Small intestine (tissue), 7 donors: ENCODE results near the gene TNNI3K. TPM values are rescaled to one million over a fixed set of nuclear protein-coding genes. Genes with fewer than 3 reads are reported as not detected.
A peak's percentile ranks its signal among the peaks of the same experiment; 100 is the strongest.

Experiments
- DNase-seq, 2 donors: peaks; one replicate each; pipeline versions ENCODE4 v3.0.0 to v3.0.0-alpha.2; 2013
- FAIRE-seq: peaks from 2 replicates; lab custom pipeline; 2012; peaks lifted over from hg19 to GRCh38; lab: Jason Lieb, UNC
- H3K27ac ChIP-seq, 3 donors: one replicate each; pipeline ENCODE4 v1.5.1; 2013; ENCODE audit warnings: low read length in 2 of 3, mild to moderate bottlenecking in 2 of 3, control low read depth in 1 of 3, inconsistent platforms in 1 of 3, low read depth in 1 of 3, moderate library complexity in 1 of 3
- H3K27me3 ChIP-seq, 3 donors: one replicate each; pipeline ENCODE4 v1.6.1; 2013; ENCODE audit warnings: low read length in 3 of 3, inconsistent platforms in 1 of 3; ENCODE audit not compliant: control insufficient read depth in 3 of 3, insufficient read depth in 3 of 3
- H3K36me3 ChIP-seq, 3 donors: one replicate each; pipeline ENCODE4 v1.6.1; 2013; ENCODE audit warnings: low read length in 3 of 3, inconsistent platforms in 1 of 3, low read depth in 1 of 3, mild to moderate bottlenecking in 1 of 3, moderate library complexity in 1 of 3; ENCODE audit not compliant: control insufficient read depth in 3 of 3, insufficient read depth in 2 of 3
- H3K4me1 ChIP-seq, 3 donors: one replicate each; pipeline ENCODE4 v1.6.1; 2013; ENCODE audit warnings: low read length in 2 of 3, inconsistent platforms in 1 of 3, low read depth in 1 of 3, mild to moderate bottlenecking in 1 of 3, moderate library complexity in 1 of 3; ENCODE audit not compliant: control insufficient read depth in 3 of 3, insufficient read depth in 2 of 3
- H3K4me3 ChIP-seq, 3 donors: one replicate each; pipeline ENCODE4 v1.5.1; 2013; ENCODE audit warnings: low read length in 3 of 3, control low read depth in 1 of 3, inconsistent platforms in 1 of 3, low read depth in 1 of 3, mild to moderate bottlenecking in 1 of 3, moderate library complexity in 1 of 3
- H3K9me3 ChIP-seq, 2 donors: one replicate each; pipeline ENCODE4 v1.6.1; 2013; ENCODE audit warnings: low read depth in 1 of 2, low read length in 1 of 2; ENCODE audit not compliant: control insufficient read depth in 2 of 2, insufficient read depth in 1 of 2
- WGBS, 3 donors: extraction: QIAGEN DNeasy Blood & Tissue Kit; methylation state at CpG; one replicate each; pipeline ENCODE4 v1.1.7; 2013; 5-methylcytosine and 5-hydroxymethylcytosine counted together
- polyA plus RNA-seq, 4 donors: library from polyadenylated mRNA; stranded (reverse) in 3 of 4; unstranded in 1 of 4; fragments of 200-250 nt in 3 of 4; fragments of 120-200 nt in 1 of 4; gene quantifications; one replicate each; pipeline versions ENCODE4 v1.2.1 to v1.2.3, GENCODE V29; 2013
- donor health status: healthy with polysubstance abuse.
- donor health status: control.
- donor health status: control.
- donor health status: Bipolar disorder and iron deficiency.
- donor health status: healthy.

The TNNI3K gene
- polyA plus RNA-seq, 4 donors = 0.24 to 0.32 TPM; not detected in 2

DNA sequence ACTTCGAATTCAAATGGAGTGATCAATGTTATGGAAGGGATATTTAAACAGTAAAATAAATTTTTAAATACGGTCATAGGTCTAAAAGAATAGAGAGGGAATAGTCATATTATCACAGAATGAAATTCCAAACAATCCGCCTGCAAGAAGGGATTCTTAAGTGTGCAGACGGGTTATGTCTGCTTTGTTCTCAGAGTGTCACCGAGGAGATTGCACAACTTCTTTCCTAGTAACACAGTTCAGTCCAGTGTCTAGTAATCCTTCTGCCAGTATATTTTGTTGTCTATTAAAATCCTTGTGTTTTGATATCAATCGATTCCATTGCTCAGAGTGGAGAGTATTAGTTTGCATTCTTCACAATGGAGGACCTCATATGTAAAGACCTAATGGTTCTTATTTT lies 228.8 kb downstream of the TNNI3K start:
- Histone ChIP-seq H3K27me3 (no peaks in the 10 kb centered on the region), H3K4me1 (no peaks in the 10 kb centered on the region), H3K27ac (no peak overlapping the region), H3K9me3 (peaks cover 0 to 4% of the 10 kb centered on the region in 2 donors), H3K36me3 (no peaks in the 10 kb centered on the region), H3K4me3 (no peak overlapping the region)
- FAIRE-seq (no peak), DNase-seq (no peak)
- 68 to 83% (median 82%) methylated on average over 6 of the region's 6 CpGs for WGBS, 3 donors

- Histone ChIP-seq H3K36me3 (no peaks in the 10 kb centered on the region), H3K9me3 (peaks cover 0 to 4% of the 10 kb centered on the region in 2 donors), H3K27me3 (no peaks in the 10 kb centered on the region), H3K27ac (no peak overlapping the region), H3K4me3 (no peak overlapping the region), H3K4me1 (no peaks in the 10 kb centered on the region)
- 93 to 96% (median 95%) methylated on average over 24 of the region's 24 CpGs for WGBS, 3 donors
- DNase-seq (no peak), FAIRE-seq (no peak)
Observed at GRCh38 chr1:74465193-74465681, 230.1 kb downstream of the TNNI3K start.

DNA sequence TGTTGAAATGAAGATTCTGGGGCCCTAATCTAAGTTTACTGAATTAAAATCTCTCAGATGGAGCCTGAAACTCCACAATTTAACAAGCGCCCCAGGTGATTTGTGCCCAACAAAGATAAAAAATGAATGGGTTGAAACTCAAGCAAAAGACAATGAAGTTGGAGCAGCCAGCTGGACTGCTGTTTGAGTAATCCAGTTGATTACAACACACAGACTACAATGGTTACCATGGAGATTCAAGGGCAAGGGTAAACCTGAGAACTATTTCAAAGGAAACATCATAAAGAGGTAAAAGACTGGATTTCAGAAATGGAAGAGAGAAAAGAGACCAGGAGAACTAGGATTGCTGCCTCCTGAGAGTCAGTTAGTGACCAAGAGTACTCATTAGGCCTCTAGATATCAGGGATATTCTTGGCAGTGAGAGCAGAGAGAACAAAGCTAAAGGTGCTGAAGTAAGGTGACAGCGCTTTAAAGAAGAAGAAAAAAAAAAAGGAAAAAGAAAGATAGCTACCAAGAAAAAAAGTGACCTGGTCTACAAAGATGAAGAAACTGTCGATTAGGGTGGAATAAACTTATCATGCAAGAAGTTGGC lies 232.7 kb downstream of the TNNI3K start:
- H3K4me1 ChIP-seq = no peaks in the 10 kb centered on the region
- no peaks in the 10 kb centered on the region for H3K27me3 ChIP-seq
- no peaks in the 10 kb centered on the region for H3K36me3 ChIP-seq
- FAIRE-seq (no peak), DNase-seq (peak in 1 of 2 donors; percentile 6)
- H3K4me3 ChIP-seq = no peak overlapping the region
- no peak overlapping the region for H3K27ac ChIP-seq
- WGBS, 3 donors = 42 to 69% (median 44%) methylated on average over 3 of the region's 3 CpGs
- peaks cover 0 to 4% of the 10 kb centered on the region in 2 donors for H3K9me3 ChIP-seq

GRCh38 chr1:74468982-74469603 lies 233.9 kb downstream of the TNNI3K start:
- WGBS, 3 donors = 5 to 17% (median 6%) methylated on average over 2 of the region's 2 CpGs
- H3K4me1 ChIP-seq = no peaks in the 10 kb centered on the region
- H3K9me3 ChIP-seq = peaks cover 0 to 4% of the 10 kb centered on the region in 2 donors
- no peak overlapping the region for H3K4me3 ChIP-seq
- H3K27ac ChIP-seq = no peak overlapping the region
- H3K36me3 ChIP-seq = no peaks in the 10 kb centered on the region
- FAIRE-seq = peak; percentile 39
- DNase-seq = peak; percentile 29 to 32
- H3K27me3 ChIP-seq = no peaks in the 10 kb centered on the region

- Histone ChIP-seq H3K27ac (no peak overlapping the region), H3K36me3 (no peaks in the 10 kb centered on the region), H3K4me1 (no peaks in the 10 kb centered on the region), H3K9me3 (peaks cover 0 to 3% of the 10 kb centered on the region in 2 donors), H3K27me3 (no peaks in the 10 kb centered on the region), H3K4me3 (no peak overlapping the region)
- FAIRE-seq (no peak), DNase-seq (no peak)
- WGBS, 3 donors = 59 to 79% (median 79%) methylated on average over 3 of the region's 3 CpGs
Observed at GRCh38 chr1:74470251-74470650, 235.1 kb downstream of the TNNI3K start.

DNA sequence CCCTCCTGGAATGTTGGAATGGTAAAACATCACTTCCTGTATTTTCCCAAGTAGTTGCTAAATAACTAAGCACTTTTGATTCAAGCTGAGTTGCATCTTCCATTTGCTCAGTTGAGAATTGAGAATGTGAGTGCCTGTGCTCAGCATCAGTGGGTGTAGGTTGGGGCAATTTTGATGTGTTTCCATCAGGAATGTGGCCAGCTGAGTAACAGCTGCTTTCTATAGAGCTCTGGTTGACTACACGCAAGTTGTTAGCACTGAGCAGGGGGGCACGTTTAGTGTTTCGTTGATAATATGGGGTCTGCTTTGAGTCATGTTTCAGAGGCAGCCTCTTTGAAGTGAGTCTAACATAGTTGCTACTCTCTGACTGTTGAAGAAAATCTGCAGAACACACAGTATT lies 235.7 kb downstream of the TNNI3K start:
- Histone ChIP-seq H3K27me3 (no peaks in the 10 kb centered on the region), H3K36me3 (no peaks in the 10 kb centered on the region), H3K9me3 (no peaks in the 10 kb centered on the region), H3K4me3 (no peak overlapping the region), H3K4me1 (no peaks in the 10 kb centered on the region), H3K27ac (no peak overlapping the region)
- DNase-seq = no peak
- whole genome bisulfite sequencing, 3 donors = 29 to 68% (median 67%) methylated on average over 3 of the region's 3 CpGs
- no peak for FAIRE-seq

GRCh38 chr1:74471470-74471869 lies 236.3 kb downstream of the TNNI3K start:
- Histone ChIP-seq H3K4me3 (no peak overlapping the region), H3K27me3 (no peaks in the 10 kb centered on the region), H3K9me3 (no peaks in the 10 kb centered on the region), H3K4me1 (no peaks in the 10 kb centered on the region), H3K36me3 (no peaks in the 10 kb centered on the region), H3K27ac (no peak overlapping the region)
- no peak for FAIRE-seq
- no peak for DNase-seq
- WGBS, 3 donors = 50 to 63% (median 58%) methylated on average over 3 of the region's 3 CpGs

- H3K27ac ChIP-seq = no peak overlapping the region
- H3K27me3 ChIP-seq = no peaks in the 10 kb centered on the region
- no peak overlapping the region for H3K4me3 ChIP-seq
- no peaks in the 10 kb centered on the region for H3K4me1 ChIP-seq
- no peaks in the 10 kb centered on the region for H3K9me3 ChIP-seq
- 65 to 71% (median 66%) methylated on average over 6 of the region's 6 CpGs for WGBS, 3 donors
- no peaks in the 10 kb centered on the region for H3K36me3 ChIP-seq
- DNase-seq (no peak), FAIRE-seq (no peak)
Observed at GRCh38 chr1:74474585-74474984, 239.4 kb downstream of the TNNI3K start.
